Right ventricle myocardium inferior (tissue), 1 donor: ENCODE measurements around the gene FILIP1L. TPM values are rescaled to one million over a fixed set of nuclear protein-coding genes. Genes with fewer than 3 reads are reported as not detected.
A peak's percentile ranks its signal among the peaks of the same experiment; 100 is the strongest.

Source experiments
- ATAC-seq: fragments of 200-7000 bp; cut with Tn5 transposase; one replicate; pipeline ENCODE4 v1.9.1; 2020; ENCODE audit warnings: mild to moderate bottlenecking, moderate library complexity
- DNase-seq: peaks from one replicate; pipeline ENCODE4 v3.0.0; 2021; ENCODE audit errors: missing footprints
- intact Hi-C: fragments of 100-400 bp; cut with DNase I; formaldehyde crosslinking; loops from one replicate; pipeline ENCODE4 v1.11.0; 2022
- total RNA-seq: library from RNA; stranded (reverse); fragmentation: NEBNext Ultra II Directional; extraction: Animal tissue kit (Norgen Biotek cat#: 25700); gene quantifications from one replicate; pipeline ENCODE4 v1.2.1, GENCODE V29; 2021
- donor health status: DM: no; HTN: yes; CAD: no; lungs with severe emphysema.

Gene FILIP1L
- total RNA-seq, 1 donor from 2014 or later, result 41.3 TPM

DNA sequence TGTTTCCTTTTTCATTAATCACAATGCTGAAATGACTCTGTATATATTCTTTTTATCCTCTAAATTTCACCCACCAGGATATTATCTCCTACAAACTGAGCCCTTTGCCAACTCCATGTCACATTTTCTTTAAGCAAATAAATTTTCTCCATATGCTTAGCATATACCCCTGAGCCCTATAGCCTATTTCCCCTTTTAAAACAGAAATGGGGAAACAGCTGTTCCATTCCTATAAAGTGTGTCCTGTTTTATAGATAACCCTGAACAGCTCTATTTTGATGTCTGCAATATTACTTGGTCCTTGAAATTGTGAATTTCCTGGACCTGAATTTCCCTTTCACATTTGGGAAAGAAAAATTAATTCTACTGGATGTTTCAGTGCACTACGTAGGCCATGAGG, 15.6 kb upstream of the FILIP1L start:
- intact Hi-C loops, result no loop called here
- no peak for ATAC-seq
- DNase-seq, result no peak

DNA sequence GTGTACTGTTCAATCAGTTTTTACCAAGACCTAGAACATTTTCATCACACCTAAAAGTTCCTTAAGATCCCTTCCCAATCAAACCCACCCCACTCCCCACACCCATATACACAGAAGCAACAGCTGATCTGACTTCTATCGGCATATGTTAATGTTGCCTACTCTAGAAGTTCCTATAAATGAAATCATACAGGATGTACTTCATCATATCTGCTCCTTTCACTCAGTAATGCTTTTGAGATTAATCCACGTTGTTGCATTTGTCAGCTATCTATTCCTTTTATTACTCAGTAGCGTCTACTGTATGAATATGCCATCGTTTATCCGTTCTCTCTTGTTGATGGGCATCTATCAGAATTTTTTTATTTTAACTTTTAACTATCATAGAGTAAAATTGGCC, 14.3 kb upstream of the FILIP1L start:
- no peak for DNase-seq
- intact Hi-C loops, result no loop called here
- ATAC-seq, result no peak

DNA sequence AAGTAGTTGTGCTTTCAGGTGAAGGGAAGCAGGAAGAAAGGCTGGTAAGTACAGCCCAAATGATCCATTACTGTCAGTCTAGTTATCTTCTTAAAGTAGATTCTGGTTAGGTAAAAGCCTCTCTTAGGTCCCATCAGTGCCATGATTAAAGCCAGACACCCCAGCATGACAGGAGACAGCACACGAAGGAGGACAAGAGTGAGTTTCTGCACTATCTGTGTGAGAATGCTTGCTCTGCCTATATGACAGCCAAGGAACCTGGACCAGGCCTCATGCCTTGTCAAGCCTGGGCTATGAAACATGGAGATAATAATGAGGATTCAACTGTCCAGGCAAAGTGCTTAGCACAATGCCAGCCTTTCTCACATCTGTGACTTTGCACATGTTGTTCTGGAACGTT, 13.5 kb upstream of the FILIP1L start:
- intact Hi-C loops, result no loop called here
- ATAC-seq, result no peak
- no peak for DNase-seq

DNA sequence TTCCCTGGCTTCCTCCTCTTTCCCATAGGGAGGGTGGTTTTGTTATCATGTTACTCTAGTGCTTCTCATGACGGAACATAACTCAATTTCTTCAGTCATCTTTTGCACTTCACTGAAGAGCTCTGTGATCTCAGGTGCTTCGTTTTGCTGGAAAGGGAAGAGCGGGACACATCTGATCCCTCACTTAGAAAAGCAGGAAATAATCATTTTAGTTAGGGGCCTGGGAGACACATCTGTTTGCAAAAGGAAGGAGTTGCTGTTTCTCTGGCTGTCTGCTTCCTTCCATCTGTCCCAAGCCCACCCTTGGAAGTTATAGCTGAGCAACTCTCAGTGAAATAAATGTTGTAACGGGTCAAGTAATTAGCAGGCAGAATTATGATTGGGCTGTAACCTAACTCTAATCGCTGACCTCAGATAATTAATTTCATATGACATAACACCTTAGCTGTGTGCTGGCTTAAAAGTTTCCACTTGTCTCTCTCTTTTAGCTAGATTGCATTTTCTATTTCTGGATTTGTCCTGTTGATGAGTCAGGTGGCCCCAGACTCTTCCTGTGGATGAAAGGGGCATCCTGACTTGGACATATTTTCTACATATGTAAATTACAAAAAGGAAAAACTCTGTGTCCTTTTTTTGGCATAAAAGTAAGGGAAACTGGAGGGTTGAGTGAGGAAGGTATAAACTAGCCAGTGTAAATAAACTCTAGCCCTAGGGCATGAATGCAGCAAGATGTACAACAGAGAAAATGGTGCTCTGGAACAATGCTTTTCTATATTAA, 11.0 kb upstream of the FILIP1L start:
- DNase-seq (no peak), ATAC-seq (peak; percentile 49)
- intact Hi-C loops, result no loop called here

DNA sequence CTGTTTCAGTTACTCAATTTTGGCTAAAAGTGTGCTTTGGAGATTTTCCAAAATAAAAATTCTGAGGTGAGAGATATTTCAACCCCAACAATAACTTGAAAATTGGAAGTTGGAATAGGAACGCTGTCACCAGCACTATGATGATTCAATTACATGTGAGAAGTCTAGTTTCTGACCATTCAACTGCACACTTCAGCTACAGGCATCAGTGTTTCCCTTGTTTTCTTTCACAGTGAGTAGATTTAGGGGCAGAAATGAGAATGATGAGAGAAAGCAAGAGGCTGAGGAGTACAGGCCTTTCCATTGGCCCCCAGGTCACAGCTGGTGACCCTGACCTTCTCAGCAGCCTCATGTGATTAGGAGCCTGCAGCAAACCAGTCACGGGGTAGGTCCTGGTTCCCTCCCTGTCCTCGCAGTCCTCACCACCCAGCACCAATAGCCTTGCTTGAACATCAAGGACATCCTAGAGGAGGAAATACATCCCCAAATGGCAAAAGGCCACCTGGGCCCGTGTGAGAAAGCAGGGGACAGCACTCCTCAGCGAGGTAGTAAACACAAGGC, 10.0 kb upstream of the FILIP1L start:
- peak; percentile 55 for ATAC-seq
- intact Hi-C loops, result no loop called here
- DNase-seq, result no peak

DNA sequence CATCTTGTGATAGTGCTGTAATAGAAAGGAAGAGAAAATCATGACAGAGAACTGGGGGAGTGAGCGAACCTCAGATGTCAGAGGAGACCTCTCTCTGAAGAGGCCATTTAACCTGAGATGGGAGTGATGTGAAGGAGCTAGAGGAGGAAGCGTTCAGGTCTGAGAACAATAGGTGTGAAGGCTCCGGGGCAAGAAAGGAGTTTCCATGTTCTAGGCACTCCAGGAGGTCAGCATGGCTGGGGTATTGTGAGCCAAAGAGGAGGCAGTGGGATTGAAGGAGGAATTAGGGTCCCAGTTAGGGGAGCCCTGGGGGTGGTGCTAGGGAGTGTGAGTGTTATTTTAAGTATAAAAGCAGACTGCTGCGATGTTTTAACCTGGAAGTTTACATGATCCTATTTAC, 8.8 kb upstream of the FILIP1L start:
- ATAC-seq, result no peak
- DNase-seq, result no peak
- intact Hi-C loops, result no loop called here

DNA sequence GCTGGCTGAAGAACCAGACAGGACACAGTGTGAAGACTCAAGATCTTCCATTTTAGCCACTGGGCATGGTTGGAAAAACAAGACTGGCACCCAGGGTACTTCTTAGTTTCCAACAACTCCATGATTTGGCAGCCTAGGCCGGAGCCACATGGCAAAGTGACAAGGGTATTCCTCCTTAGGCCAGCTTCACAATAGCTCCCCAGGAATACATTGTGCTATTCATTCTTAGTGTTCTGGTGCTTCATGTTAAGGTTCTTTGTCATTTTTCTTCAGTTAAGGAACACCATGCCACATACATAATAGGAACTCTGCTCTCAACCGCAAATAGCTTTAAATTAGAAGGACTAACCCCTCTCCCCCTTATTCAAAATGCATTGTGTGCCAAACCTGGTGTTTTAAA, 8.0 kb upstream of the FILIP1L start:
- no peak for DNase-seq
- intact Hi-C loops, result no loop called here
- no peak for ATAC-seq

DNA sequence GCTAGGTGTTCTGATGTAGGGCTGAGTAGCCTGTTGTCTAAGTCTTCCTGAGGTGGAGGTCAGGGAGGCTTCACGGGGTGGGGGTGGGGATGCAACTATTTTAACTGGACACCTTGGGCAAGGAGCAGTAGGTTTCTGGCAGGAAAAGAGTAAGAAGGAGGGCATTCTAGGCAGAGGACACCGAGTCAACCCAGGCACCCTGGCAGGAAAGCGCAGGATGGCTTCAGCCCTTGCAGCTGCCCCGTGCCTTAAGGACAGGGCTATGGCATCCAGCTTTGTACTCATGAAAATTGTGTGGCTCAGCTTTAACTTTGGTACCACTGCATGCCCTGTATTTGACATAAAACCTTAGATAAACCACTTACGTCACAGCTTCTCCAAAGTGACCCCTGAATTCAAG, 6.4 kb upstream of the FILIP1L start:
- intact Hi-C loops, result no loop called here
- ATAC-seq, result no peak
- DNase-seq, result no peak

DNA sequence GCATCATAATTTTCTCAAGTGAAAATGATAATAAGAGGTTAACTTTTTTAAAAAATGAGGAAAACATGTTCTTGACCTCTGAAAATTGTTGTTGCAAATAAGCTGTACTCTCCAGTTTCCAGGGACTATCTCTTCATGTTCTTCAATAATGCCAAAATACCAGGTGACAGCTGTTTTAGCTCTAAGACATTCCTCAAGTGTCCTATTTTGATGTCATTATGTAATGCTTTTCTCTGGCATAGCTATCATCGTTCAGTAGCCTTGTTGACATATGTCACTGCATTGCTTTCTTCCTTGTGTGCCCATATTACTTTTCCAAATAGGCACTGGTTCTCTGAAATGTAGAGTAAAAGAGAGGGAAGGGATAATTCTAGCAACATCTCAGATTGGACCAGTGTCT, 5.7 kb upstream of the FILIP1L start:
- peak; percentile 12 for ATAC-seq
- intact Hi-C loops, result no loop called here
- DNase-seq, result no peak

DNA sequence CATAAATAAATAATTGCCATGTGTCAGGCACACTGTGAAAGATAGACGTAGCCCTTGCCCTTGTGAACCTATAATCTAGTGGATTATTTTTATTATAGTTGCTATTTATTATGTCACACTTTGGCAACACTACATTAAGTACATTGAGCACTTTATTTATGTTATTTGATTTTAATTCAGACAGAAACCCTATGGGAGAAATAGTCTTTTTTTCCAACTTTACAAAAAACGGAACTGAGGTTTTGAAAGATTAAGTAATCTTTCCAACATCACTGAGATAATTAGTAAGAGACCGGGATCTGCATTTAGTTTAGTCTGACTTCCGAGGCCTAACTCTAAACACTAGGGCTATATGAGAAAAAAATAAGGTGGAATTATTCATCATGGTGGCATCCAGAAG, 2.8 kb upstream of the FILIP1L start:
- DNase-seq (no peak), ATAC-seq (no peak)
- intact Hi-C loops, result no loop called here

DNA sequence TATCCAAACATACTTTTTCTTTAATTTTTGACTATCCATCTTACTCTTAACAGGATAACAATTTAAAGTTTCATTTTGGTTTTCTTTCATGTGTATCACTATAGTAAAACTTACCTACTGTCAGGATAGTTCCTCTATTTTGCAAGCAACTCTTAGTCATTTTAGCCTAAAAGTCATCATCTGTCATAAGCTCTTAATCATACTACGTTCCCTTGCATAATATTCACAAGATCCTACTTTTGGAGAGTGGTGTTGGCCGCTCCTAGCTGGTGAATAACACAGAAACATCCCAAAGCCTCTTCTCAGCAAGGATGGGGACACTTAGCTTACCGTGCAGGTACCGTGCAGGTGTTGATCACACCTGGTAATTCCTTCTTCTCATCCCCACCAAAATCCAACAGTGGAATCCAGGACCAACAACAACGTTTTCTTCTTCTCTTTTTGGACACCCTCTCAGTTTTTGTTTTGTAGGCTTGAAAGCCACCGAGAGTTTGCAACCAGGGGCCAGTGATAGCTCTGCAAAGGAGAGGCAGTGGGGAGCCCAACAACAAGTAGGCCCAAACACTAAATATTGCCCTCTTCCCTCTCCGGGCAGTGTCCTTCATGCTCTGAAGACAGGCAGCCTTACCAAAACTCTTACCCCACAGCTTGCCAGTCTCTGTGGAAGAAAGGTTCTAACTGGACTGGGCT, 433 bp downstream of the FILIP1L start:
- intact Hi-C loops, result no loop called here
- ATAC-seq, result no peak

DNA sequence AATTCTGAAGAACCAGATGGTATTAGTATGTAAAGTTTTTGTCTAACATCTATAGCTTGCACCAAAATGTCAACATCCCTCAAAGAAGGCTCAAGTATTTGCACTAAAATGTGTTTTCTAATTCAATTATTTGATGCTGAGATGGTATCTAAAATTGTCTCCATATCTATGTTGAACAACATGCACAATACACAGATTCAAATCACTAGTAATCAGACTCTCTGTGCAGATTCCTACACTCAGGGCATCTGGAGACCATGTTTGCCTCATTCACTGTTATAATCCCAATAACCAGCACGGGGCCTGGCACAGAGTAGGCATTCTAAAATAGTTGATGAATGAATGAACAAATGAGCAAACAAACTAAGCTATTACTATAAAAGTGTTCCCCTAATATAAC, 2.6 kb downstream of the FILIP1L start:
- intact Hi-C loops, result no loop called here
- ATAC-seq, result no peak

More for the DNA sequence above, 433 bp downstream of the FILIP1L start:
- DNase-seq, result no peak

DNA sequence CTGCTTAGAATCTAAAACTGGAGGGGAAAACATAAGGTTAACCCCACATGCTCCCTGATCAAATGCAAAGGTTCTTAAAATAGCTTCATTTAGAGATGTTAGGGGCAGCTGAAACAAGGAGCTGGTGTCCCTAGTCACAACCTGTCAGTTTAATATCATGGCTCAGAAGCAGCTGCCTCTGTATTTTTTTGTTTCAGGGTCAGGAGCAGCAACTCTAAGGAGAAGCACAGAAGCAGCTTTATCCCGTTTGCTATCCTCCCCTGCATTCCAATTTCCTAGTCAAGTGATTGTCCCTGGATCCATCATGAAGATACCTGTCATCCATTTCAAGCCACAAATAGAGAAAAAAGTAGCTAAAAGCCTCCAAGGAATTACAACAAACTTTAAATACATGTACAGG, 4.1 kb downstream of the FILIP1L start:
- intact Hi-C loops, result no loop called here
- ATAC-seq (no peak), DNase-seq (no peak)

More for the DNA sequence above, 2.6 kb downstream of the FILIP1L start:
- no peak for DNase-seq

DNA sequence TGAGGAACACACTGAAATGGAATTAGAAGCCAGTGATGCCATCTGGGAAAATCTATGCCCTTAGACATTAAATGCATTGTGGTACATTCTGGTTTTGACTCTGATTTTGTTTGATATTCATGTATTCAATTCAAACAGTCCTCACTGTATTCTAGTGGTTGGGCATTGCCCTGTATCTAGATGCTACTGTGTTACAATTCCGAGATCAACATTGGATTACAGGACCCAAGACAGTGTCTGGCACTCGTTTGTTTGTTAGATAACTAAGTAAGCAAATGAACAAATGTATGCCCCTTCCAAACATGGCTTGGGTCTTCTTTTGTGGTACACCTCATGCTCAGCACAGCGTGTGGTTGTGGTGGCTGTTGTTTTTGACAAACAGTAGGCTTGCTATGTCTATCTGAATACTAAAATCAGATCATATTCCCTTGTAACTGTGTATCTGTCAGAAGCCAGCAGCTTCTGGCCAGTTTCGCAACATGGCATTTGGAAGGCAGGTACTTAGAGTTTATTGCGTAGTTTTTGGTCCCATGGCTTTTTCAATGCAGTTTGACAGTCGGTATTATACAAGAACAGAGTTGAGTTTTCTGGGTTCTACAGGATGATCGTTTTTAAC, 5.7 kb downstream of the FILIP1L start:
- intact Hi-C loops, result no loop called here
- DNase-seq (no peak), ATAC-seq (no peak)

DNA sequence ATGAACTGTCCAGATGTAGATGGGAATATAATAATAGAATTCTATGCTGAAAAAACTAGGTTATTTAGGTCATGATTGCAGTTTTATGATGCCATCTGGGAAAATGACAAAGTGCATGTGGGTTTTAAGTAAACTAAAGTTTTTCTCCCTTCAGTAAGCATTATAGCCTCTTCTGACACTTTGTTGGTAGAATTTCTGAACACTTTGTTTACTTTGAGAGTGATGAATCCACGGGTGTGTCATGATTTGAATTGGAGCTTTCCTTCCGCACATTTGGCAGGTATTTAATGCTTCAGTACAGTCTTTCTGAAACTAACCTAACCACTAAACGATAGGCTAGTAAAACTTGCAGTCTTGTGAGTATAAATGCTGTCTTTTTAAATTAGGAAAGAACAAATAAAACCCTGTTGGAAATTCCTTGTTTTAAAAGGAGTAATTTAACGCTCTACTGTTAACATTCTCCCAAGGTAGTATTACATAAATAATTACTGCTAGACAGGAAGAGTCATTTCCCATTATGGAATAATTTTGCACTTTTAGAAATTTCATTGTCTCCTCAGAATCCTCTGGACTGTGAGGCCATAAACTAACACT, 7.0 kb downstream of the FILIP1L start:
- ATAC-seq (no peak), DNase-seq (no peak)
- intact Hi-C loops, result no loop called here

DNA sequence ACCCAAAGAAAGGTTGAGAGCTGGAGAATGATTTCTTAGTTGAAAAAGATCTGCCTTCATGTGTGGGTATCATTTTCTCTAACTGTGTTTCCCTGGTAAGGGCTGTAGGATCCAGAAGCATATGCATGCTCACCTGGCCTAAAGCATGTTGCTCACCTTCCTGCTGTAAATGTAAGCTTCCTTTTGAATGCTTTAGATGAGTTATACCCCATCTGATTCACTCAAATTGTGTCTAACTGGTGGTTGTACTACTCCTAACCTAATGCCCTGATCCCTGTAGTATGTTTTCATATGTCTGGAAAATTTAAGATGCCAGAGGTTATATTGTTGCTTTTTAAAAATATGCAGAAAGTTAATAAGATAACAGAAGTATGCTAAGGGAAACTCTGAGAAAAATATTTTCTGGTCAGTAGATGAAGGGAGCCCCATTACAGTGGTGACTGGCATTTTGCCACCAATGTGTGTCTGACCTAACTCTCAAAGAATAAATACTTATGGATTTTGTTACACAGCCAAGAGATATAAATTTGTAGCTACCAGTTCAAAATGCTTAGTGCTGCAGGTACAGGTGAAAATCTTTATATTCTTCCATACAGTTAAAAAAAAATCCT, 7.7 kb downstream of the FILIP1L start:
- no peak for DNase-seq
- ATAC-seq, result no peak
- intact Hi-C loops, result no loop called here

DNA sequence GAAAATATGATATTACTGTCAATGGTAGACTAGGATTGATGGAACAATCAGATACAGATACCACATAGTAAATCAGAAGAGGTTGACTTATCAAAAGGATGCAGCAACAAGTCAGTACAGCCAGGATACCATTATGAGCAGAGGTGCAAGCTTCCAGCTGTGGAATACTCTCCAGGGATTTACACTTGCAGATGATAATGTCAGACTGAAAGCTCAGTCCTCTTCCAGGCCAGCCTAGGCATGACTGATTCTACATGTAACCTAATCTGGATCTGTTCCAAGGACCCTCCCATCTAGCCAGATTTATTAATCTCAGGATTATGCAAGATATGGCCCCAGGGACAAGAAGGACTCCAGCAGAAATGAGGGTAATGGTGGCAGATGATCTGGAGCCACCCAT, 8.2 kb downstream of the FILIP1L start:
- ATAC-seq (no peak), DNase-seq (no peak)
- intact Hi-C loops, result no loop called here

DNA sequence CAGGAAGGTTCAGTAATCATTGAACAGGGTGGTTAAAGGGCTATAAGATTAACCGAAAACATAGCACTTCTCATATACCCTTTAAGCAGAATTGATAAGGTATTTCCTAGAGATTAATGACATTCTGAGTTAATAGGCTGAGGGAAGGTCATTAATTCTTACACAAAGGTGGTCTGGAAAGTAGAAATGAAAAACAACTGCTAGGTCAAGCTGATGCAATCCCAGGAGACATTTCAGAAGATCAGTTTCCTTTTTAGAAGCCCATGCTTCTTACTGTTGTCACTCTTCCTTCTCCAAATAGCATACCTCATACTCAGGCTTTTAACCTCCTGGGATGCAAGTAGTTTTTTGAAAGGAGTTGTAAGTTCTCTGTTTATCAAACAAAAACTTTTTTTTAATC, 8.8 kb downstream of the FILIP1L start:
- intact Hi-C loops, result no loop called here
- no peak for DNase-seq
- no peak for ATAC-seq

DNA sequence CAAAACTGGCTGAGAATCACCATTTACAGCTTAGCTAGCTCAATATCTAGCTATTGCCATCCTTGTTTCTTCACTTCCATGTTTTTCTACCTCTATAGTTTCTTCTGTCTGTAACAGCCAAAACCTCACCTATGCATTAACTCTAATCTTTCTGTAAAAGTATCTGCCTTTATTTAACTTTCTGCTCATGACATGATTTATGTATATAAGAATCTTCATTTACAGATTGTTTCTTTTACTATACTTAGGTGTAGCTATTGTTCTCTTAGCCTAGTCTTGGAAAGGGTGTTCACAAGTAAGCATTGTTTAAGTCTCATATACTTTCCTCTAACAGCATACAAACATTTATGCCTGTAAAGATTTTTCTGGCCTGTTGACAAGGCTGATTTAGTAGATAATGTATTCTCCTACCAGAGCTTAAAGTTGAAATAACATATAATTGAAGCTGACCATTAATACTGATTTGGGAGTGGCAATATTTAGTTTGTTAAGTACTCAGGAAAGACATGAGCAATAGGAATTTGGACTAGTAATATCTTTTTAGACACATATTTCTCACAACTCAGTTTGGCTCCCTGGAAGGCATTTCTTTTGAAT, 9.4 kb downstream of the FILIP1L start:
- DNase-seq, result no peak
- ATAC-seq, result no peak
- intact Hi-C loops, result no loop called here
